D341Med (cell line): ENCODE results near the gene ZNF44.
A peak's percentile ranks its signal among the peaks of the same experiment; 100 is the strongest.
"Not testable (repeated sequence)": the region's sequence is repeated elsewhere in the genome, so short reads cannot be mapped to it uniquely, and the experiment has no call there.

Experiments
- DNase-seq: peaks from one replicate; pipeline ENCODE4 v3.0.0; 2012; ENCODE audit warnings: low spot score

Gene ZNF44

DNA sequence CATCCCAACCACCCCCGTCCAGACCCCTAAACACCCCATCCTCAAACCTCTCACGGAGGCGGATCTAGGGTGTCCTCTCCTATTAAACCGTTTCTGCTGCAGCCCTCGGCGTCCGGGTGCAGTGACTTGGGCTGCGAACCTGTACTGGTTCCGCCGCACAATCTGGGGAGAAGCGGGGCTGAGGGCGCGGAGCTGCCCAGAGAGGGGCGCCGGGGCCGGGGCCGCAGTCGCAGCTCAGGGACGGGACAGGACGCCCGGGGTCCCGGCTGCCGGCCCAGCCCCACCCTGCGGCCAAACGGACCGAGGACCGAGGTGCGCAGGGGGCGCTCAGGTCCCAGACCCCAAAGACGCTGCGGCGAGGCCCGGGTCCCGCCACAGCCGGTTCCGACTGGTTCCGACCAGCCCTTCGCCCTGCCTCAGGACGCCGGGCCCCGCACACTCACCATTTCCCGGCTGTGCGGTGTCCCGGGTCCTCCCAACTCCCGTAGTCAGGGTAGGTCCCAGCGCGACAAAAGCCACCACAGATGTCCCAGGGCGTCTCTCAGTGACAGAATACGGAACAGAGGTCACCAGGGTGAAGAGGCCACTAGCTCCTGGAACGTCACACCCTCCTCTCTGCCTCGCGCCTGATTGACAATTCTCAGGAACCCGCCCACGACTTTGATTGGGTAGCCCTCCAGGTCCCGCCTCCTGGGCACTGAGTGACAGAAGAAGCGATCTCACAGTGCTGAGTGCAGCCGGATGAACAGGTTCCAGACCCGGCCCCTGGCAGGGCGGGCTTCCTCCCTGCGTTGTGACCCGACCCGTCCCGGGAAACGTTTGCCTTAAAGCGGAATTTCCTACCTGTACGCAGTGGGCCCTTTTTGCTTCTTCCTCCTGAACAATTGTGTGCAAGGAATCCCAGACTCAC, at the start of gene ZNF44:
ZNF44 (minus strand) TSS at position 635 of the 910 bp plus-strand sequence; CDS start at position 446, 189 bp downstream.
- peak; percentile 95 for DNase-seq

DNA sequence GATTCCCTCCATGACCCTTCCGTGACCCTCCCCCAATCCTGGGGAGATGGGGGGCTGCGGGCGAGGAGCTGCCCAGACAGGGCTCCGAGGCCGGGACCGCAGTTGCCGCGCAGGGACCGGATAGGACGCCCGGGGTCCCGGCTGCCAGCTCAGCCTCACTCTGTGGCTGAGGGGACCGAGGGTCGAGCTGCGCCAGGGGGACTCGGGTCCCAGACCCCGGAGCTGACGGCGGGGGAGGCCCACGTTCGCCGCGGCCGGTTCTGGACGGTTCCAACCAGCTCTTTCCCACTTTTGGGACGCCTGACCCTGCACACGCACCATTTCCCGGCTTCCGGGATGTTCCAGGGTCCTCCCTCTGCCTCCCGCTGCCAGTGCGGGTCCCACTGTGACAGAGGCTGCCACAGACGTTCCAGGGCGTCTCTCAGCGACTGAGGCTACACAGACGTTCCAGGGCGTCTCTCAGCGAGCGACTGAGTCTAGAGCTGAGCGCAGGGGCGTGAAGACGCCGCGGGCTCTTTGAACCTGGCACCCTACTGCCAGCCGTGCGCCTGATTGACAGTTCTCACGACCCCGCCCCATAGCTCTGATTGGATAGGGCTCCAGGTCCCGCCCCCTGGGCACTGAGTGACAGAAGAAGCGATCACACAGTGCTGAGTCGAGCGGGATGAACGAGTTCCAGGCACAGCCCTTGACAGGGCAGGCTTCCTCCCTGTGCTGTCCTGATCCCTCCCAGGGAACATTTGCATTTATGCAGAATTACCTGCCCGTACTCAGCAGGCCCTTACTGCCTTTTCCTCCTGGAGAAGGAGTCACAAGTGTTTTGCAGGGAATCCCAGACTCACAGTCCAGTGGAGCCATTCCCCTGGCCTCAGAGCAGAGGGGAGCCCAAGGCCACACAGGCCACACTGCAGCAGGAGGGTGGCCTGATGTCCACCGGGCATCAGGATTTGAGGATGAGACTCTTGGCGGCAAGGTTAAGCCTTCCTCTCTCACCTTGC, 38.8 kb upstream of the ZNF44 start, which contains the start of gene ZNF563:
ZNF563 (minus strand) TSS at position 472 of the 998 bp plus-strand sequence; CDS start at position 321, 151 bp downstream.
- DNase-seq, result peak; percentile 97

DNA sequence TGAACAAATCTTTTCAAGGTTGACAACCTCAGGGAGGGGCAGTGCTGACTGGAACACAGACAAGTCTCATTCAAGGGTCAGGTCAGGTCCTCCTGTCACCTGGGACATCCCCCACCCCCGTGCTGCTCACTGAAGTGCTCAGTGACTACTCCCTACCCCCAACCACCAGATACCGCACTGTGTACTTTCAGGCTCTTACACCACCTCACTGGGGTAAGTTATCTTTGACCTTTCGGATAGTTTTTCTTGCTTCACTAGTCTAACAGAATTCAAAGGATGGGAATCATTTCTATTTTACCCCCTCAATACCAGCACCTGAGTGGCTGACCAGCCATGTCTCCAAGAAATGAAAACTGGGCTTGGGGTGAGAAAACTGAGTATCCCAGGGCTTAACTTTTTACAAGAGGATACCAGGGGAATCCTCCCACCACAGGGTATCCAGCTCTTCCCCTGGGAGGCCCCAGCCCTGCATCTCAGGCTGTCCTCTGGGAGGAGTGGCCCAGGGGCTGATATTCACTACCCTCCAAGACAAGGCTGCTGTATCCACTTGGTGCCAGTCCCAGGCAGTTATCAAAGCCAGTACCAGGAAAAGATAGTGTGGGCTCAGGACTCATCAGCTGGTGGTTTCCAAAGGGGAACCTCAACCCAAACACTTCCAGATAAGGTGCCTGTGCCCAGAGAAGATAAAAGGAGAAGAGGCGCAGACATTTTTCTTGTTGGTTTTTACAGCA, 36.7 kb upstream of the ZNF44 start:
- DNase-seq, result no peak

DNA sequence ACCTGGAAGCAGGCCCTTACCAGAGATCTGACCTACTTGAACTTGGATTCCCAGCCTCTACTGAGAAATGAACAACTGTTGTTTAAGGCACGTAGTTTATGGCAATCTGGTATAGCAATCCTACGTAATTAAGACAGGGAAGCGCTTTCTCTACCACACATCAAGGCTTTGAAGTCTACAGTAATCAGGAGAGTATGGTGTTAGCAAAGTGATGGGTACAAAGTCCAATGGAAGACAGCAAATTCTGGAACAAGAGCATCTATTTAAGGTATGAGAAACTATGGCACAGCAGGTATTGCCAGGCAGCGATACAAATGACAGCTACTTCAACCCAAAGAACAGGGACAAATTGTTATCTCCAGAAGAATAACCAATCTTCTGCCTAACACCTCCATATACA, 35.7 kb upstream of the ZNF44 start:
- DNase-seq, result no peak

DNA sequence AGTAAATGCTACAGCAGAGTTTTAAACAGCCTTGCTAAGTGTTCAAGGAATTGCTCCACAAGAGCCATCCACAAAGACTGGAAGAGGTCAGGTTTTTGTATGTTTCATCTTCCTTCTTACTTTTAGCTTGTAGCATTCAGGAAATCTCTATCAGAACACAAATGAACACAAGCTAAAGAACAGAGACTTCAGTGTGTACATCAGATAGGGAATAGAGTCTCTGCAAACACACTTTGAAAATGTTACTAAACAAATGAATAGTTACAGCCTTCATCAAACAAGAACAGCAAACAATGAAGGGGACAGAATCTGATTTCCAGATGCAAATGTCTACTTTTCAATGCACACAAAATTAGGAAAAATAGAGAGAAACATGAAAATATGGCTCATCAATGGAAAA, 31.0 kb upstream of the ZNF44 start:
- no peak for DNase-seq

DNA sequence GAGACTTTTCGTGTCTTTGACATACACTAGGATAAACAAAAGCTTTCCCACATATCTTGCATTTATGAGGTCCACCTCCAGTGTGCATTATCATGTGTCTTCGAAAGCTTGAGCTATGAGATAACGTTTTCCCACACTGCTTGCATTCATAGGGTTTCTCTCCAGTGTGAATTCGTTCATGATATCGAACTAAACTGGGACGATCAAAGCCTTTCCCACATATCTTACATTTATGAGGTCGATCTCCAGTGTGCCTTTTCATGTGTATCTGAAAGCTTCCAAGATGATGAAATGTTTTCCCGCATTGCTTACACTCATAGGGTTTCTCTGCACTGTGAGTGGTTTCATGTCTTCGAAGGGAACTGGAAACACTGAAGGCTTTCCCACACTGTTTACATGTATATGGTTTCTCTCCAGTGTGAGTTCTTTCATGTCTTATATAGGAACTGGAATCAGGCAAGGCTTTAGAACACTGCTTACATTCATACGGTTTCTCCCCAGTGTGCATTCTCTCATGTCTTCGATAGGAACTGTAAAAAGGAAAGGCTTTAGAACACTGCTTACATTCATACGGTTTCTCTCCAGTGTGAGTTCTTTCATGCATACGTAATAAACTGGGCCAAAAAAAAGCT, 24.2 kb upstream of the ZNF44 start:
- DNase-seq, result no peak

DNA sequence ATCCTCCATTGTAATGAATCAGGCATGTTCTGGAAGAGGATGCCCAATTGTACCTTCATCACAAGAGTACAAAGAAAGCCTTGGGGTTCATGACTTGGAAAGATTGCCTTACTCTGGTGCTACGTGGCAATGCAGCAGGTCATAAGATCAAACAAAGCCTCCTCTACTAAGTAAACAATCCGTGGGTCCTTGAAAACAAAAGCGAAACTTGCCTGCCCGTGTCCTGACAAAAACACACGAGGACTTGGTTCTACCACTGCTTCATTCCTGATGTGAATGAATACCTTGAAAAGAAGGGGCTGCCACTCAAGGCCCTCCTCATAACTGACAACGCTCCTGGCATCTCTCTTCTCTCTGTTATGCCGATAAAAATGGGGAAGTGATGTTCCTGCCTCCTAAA, 19.9 kb upstream of the ZNF44 start:
- no peak for DNase-seq

DNA sequence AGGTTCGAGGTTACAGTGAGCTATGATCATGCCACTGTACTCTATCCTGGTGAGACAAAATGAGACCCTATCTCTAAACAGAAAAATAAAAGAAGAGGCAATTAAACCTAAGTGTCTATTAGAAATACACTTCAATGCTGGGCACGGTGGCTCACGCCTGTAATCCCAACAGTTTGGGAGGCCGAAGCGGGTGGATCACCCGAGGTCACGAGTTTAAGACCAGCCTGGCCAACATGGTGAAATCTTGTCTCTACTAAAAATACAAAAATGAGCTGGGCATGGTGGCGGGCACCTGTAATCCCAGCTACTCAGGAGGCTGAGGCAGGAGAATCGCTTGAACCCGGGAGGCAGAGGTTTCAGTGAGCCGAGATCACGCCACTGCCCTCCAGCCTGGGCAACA, 14.2 kb upstream of the ZNF44 start:
- DNase-seq, result not testable (repeated sequence)

DNA sequence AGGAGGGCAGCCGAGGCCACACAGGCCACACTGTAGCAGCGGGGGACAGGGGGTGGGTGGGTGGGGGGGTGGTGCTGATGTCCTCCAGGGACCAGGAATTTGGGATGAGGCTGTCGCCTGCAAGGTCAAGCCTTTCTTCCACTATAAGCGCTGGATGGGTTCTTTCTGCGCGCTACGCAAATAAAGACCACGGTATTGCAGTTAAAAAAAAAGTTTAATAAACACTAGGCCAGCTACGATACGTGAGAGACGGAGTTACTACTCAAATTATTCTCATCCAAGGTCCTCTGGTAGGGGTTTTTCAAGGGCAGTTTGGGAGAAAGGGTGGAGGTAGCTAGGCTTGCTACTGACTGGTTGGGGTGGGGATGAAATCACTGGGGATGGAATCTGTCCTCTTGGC, 508 bp upstream of the ZNF44 start:
- no peak for DNase-seq

DNA sequence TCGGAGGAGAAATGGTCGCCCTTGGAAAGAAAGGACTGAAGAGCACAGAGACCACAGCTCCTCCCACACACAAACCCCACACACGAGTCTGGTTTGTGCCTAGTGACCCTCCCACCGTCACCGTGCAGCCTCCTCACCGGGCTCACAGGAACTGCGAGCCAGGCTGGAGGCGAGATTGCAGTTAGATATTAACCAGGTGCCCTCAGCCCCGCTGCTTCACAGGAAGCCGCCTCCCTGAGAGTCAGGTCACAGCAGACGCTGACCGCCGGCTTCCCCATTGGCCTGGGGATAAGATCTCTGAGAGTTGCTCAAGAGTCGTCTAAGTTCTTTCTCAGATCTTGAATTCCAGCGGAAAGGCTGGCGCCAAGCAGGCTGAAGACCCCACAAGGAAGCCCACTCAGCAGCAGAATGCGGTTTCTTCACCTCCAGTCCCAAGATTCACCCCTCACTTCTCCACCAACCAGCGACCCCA, 870 bp downstream of the ZNF44 start:
- peak; percentile 62 for DNase-seq

DNA sequence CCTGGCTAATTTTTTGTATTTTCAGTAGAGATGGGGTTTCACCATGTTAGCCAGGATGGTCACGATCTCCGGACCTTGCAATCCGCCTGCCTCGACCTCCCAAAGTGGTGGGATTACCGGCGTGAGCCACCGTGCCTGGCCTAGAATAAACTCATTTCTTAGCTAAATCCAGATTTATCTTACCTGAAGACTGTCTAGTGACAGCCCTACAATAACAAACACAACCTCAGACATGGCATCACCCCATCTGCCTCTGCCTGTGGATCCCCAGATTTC, 5.0 kb downstream of the ZNF44 start:
- DNase-seq, result no peak

DNA sequence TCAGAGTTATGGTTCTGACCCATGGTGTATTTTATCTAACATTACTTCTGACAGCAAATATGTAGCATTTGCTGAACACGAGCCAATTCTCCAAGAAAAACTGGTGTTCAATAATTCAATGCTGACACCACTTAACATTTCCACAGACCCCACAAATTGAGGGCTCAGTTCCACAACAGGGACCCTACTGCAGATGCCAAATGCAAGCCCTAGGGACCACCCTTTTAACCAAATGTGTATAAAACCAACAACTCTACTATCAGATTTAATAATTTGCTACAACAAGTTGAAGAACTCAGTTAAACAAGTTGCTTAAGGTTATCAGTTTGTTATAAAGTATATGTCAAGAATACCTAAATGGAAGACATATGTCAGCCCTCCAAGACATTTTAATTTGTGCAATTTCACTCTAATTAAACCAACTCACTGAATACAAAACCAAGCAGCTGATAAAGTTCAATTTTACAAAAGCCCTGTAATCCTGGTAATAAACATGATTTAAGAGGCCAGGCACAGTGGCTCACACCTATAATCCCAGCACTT, 6.7 kb downstream of the ZNF44 start:
- DNase-seq, result no peak

DNA sequence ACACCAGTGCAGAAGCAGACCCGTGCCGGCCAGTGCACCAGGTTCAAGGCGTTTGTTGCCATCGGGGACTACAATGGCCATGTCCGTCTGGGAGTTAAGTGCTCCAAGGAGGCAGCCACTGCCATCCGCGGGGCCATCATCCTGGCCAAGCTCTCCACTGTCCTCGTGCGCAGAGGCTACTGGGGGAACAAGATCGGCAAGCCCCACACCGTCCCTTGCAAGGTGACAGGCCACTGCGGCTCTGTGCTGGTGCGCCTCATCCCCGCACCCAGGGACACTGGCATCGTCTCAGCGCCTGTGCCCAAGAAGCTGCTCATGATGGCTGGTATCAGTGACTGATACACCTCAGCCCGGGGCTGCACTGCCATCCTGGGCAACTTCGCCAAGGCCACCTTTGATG, 10.1 kb downstream of the ZNF44 start:
- DNase-seq, result no peak

DNA sequence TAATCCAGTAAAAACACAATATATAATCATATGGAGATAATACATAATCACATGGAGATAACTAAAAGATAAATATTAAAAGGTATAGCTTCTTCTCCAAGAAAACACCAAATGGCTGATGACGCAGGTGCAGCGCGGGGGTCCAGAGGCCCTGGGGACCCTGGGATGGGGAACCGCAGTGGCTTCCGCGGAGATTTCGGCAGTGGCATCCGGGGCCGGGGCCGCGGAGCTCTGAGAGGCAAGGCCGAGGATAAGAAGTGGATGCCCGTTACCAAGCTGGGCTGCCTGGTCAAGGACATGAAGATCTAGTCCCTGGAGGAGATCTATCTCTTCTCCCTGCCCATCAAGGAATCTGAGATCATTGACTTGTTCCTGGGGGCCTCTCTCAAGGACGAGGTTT, 10.5 kb downstream of the ZNF44 start:
- DNase-seq, result no peak

DNA sequence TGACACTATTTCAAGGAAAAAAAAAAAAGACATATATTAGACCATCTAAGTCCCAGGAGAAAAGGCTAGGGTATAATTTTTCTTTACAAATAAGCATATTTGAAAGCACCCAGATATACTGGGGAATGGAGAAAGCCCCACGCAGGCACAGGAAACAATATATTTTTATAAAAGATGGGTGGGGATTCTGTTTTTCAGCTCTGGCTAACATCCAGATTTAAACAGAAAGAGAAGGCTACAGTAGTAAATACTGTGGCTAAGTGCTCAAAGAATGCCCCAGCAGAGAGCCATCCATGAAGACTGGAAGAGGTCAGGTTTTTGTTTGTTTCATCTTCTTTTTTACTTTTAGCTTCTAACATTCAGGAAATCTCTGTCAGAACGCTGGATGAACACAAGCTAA, 16.0 kb downstream of the ZNF44 start:
- no peak for DNase-seq

DNA sequence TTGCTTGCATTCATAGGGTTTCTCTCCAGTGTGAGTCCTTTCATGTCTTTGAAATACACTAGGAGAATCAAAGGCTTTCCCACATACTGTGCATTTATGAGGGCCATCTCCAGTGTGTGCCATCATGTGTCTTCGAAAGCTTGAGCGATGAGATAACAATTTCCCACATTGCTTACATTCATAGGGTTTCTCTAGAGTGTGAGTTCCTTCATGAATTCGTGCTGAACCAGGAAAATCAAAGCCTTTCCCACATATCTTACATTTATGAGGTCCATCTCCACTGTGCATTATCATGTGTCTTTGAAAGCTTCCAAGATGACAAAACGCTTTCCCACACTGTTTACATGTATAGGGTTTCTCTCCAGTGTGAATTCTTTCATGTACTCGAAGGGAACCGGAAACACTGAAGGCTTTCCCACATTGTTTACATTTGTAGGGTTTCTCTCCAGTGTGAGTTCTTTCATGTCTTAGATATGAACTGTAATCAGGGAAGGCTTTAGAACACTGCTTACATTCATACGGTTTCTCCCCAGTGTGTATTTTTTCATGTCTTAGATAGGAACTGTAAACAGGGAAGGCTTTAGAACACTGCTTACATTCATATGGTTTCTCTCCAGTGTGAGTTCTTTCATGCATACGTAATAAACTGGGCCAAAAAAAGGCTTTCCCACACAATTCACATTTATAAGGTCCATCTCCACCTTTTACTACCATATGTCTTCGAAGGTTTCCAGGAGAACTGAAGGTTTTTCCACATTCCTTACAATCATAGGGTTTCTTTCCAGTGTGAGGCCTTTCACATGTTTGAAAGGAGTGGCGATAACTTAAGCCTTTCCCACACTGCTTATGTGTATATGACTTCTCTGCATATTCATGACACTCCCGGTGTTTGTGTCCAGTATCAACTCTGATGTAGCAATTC, 21.4 kb downstream of the ZNF44 start:
- no peak for DNase-seq

DNA sequence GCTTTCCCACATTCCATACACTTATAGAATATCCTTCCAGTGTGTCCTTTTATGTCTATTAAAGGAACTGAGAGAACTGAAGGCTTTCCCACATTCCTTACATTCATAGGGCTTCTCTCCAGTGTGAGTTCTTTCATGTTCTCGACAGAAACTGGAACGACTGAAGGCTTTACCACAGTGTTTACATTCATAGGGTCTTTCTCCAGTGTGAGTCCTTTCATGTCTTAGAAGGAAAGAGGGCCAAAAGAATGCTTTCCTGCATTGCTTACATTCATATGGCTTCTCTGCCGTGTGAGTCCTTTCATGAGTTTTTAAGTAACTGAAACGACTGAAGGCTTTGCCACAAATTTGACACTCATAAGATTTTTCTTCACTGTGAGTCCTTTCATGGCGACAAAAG, 22.3 kb downstream of the ZNF44 start:
- DNase-seq, result no peak

DNA sequence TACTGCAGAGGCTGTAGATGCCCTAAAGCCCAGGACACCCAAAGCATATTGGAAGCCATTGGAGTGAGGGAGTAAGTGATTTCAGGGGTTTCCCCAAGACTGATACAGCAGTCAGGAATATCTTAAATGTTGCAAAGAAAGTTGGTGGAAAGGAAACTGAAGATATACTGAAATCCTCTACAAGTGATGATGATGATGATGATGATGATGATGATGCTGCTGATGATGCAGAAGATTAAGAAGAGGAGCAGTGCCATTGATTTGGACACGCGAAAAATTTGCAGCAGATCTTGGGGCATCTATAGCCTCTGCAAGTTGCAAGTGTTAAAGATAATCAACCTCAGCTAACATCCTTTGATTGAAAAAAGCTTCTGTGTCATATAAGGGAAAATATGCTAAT, 23.8 kb downstream of the ZNF44 start:
- DNase-seq, result no peak

DNA sequence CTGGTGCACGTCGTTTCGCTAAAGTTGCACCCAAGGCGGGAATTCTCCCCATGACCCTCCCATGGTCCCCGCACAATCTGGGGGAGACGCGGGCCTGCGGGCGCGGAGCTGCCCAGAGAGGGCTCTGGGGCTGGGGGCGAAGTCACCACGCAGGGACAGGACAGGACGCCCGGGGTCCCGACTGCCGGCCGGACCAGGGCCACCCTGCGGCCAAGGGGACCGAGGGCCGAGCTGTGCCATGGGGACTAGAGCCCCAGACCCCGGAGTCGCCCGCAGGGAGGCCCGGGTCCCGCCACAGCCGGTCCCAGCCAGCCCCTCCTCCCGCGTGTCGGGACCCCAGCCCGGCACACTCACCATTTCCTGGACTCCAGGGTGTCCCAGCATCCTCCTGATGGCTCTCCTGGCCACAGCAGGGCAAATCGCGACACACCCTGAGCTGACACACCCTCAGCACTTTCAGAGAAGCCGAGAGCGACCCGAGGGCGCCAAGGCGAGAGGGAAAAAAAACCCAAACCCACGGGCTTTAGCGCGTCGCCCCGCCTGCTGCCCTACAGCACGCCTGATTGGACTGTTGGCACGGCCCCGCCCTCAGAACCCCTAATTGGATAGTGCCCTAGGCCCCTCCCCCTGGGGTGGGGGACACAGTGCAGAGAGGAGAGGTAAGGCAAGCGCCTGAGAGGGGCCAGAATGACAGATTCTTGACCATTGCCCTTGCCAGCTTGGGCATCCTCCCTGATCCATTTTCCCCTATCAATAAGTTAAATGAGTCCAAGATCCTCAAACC, 28.6 kb downstream of the ZNF44 start:
- DNase-seq, result peak; percentile 30
